ENCODE data around the gene VPS13D. TPM values are rescaled to one million over a fixed set of nuclear protein-coding genes. Genes with fewer than 3 reads are reported as not detected.

VPS13D gene
- total RNA-seq, 1 experiment from 2014 or later, result 31.6 TPM

DNA sequence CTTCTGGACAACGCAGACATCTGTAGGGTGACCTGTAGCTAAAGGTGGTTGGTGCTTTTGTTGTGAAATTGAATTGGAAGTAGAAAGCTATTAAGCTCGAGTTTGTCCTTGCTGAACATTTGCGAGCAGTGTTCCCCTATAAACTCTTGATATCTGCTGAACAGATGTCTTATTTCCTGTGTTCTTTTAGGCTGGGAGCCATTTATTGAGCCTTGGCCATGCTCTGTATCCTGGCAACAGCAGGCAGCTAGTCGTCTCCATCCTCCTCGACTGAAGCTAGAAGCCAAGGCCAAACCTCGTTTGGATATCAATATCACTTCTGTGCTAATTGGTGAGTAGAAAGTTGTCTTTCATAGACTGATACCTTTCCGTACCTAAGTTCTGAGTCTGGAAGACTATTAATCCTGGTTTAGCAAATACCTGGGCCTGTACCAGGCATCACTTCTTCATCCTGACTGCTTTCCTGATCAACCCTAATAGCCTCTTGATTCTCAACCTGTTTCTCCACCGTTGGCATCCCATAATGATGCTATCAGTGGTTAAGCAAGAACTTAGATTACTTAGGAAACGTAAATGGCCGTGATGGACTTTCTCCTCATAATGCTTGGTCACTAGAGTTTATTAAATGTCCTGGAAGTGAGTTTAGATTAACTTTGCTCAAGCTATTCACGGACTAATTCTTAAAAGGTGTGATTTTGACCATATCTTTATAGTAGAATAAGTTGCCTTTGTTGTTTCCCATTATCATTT is 103.4 kb downstream of the VPS13D start:
- Histone ChIP-seq H3K9ac (ENCODE audit: low read length) (no peak overlapping the region), H4K20me1 (ENCODE audit: insufficient read depth) (no peaks in the 10 kb centered on the region), H3K9me3 (ENCODE audit: control insufficient read depth in 1 of 2, insufficient read depth in 1 of 2, low read depth in 1 of 2, low read length in 2 of 2) (no peaks in the 10 kb centered on the region), H3K27me3 (ENCODE audit: insufficient read depth, low read length) (no peaks in the 10 kb centered on the region), H3K4me1 (ENCODE audit: control insufficient read depth in 1 of 2, insufficient read depth in 2 of 2, low read length in 2 of 2) (no peaks in the 10 kb centered on the region), H3K27ac (ENCODE audit: low read depth, low read length) (no peak overlapping the region), H3K4me2 (ENCODE audit: low read length) (no peak overlapping the region), H2AFZ (ENCODE audit: low read depth, low read length, poor library complexity, severe bottlenecking) (no peak overlapping the region), H3K4me3 (replicated peaks in 1 of 2; ENCODE audit: low read depth in 1 of 2, low read length in 2 of 2) (no peak overlapping the region), H3K36me3 (ENCODE audit: control insufficient read depth in 1 of 2, insufficient read depth in 2 of 2, low read length in 2 of 2) (peaks cover 2 to 11% of the 10 kb centered on the region in 2 experiments; a peak in 2 of 4 replicates), H3K9me2 (ENCODE audit: insufficient read depth) (no peaks in the 10 kb centered on the region), H3K79me2 (ENCODE audit: insufficient read depth, low read length) (no peaks in the 10 kb centered on the region)
- TF ChIP-seq SP1 (IDR thresholded peaks at IDR 0.05; ENCODE audit: low read depth) (no peak), RAD21 (IDR thresholded peaks at IDR 0.05; ENCODE audit: low read depth) (no peak), ELF1 (IDR thresholded peaks at IDR 0.05; ENCODE audit: borderline replicate concordance, low read depth) (no peak), CEBPB (IDR thresholded peaks at IDR 0.05; ENCODE audit: low read depth) (no peak), TCF7L2 (IDR thresholded peaks at IDR 0.05; ENCODE audit: borderline replicate concordance, extremely low read depth, insufficient read depth, insufficient read length) (no peak), CBX3 (IDR thresholded peaks at IDR 0.05; ENCODE audit: low read depth) (no peak), SIN3A (IDR thresholded peaks at IDR 0.05; ENCODE audit: low read depth) (no peak), POLR2AphosphoS5 (IDR thresholded peaks at IDR 0.05; ENCODE audit: low read depth, low read length) (no peak)
- TF ChIP-seq, protein P1, sequence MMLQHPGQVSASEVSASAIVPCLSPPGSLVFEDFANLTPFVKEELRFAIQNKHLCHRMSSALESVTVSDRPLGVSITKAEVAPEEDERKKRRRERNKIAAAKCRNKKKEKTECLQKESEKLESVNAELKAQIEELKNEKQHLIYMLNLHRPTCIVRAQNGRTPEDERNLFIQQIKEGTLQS (IDR thresholded peaks at IDR 0.05), result no peak
- ChIA-PET CTCF (no interaction called here), RAD21 (ENCODE audit: low non-redundant PET in 1 of 2, low total read pairs in 2 of 2, uncharacterized antibody in 2 of 2, unreplicated experiment in 2 of 2) (no interaction called here), POLR2A (no interaction called here)
- intact Hi-C loops (cut with micrococcal nuclease), result no loop called here
- DNase-seq (ENCODE audit: low read depth, low spot score) (no peak), ATAC-seq (no peak)
- BruUV-seq (replicated peaks), result no TSS peak

GRCh38 chr1:12335815-12336214 is 106.0 kb downstream of the VPS13D start:
- Histone ChIP-seq H3K79me2 (ENCODE audit: insufficient read depth, low read length) (no peaks in the 10 kb centered on the region), H3K9me3 (ENCODE audit: control insufficient read depth in 1 of 2, insufficient read depth in 1 of 2, low read depth in 1 of 2, low read length in 2 of 2) (no peaks in the 10 kb centered on the region), H3K9ac (ENCODE audit: low read length) (no peak overlapping the region), H3K4me1 (ENCODE audit: control insufficient read depth in 1 of 2, insufficient read depth in 2 of 2, low read length in 2 of 2) (no peaks in the 10 kb centered on the region), H3K27ac (ENCODE audit: low read depth, low read length) (no peak overlapping the region), H4K20me1 (ENCODE audit: insufficient read depth) (no peaks in the 10 kb centered on the region), H3K36me3 (ENCODE audit: control insufficient read depth in 1 of 2, insufficient read depth in 2 of 2, low read length in 2 of 2) (peaks cover 2 to 11% of the 10 kb centered on the region in 2 experiments; a peak in 2 of 4 replicates), H3K9me2 (ENCODE audit: insufficient read depth) (no peaks in the 10 kb centered on the region), H3K4me3 (replicated peaks in 1 of 2; ENCODE audit: low read depth in 1 of 2, low read length in 2 of 2) (no peak overlapping the region), H3K27me3 (ENCODE audit: insufficient read depth, low read length) (no peaks in the 10 kb centered on the region), H2AFZ (ENCODE audit: low read depth, low read length, poor library complexity, severe bottlenecking) (no peak overlapping the region), H3K4me2 (ENCODE audit: low read length) (no peak overlapping the region)
- DNase-seq (ENCODE audit: low read depth, low spot score), result no peak
- BruUV-seq (replicated peaks), result no TSS peak
- CTCF ChIA-PET, result no interaction called here
- TF ChIP-seq EZH2phosphoT487 (IDR thresholded peaks at IDR 0.05; ENCODE audit: borderline replicate concordance) (no peak), CBX3 (IDR thresholded peaks at IDR 0.05; ENCODE audit: low read depth) (no peak), ELF1 (IDR thresholded peaks at IDR 0.05; ENCODE audit: borderline replicate concordance, low read depth) (no peak)
- POLR2A ChIA-PET, result no interaction called here
- intact Hi-C loops (cut with micrococcal nuclease), result no loop called here
- ATAC-seq, result no peak
- RAD21 ChIA-PET (ENCODE audit: low non-redundant PET in 1 of 2, low total read pairs in 2 of 2, uncharacterized antibody in 2 of 2, unreplicated experiment in 2 of 2), result no interaction called here

All from HCT116 (cell line).